C4-2B (cell line): ENCODE data around the gene RPTOR.

Experiments
- CTCF ChIP-seq: fragments of 450-650 bp; conservative IDR thresholded peaks from 2 replicates; pipeline ENCODE4 v1.5.1; 2017; ENCODE audit warnings: mild to moderate bottlenecking
- ZFX ChIP-seq: fragments of 450-650 bp; IDR thresholded peaks from 2 replicates; pipeline ENCODE4 v1.6.1; 2017

DNA sequence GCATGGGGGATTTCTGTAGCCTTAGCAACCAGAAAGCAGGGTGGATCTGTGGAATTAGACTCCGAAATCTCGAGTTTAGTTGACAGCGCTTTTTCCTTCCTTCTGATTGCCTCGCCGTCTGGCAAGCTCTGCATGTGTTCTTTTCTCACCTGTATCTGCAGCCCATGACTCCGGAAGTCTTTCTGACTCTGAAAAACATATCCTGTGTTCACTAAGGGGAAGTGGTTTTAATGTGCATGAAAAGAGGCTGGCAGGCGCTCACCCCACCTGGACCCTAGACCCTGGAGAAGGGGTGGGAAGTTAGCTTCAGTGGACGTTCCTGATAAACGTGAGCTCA is 158.5 kb downstream of the RPTOR start:
- TF ChIP-seq CTCF (no peak), ZFX (no peak)
